GM19468 (cell line): ENCODE measurements around the gene PM20D1.

Experiments
- ATAC-seq: cut with Tn5 transposase; IDR thresholded peaks from one replicate; pipeline ENCODE4 v1.9.1; 2021; ENCODE audit warnings: mild to moderate bottlenecking, moderate library complexity, moderate number of reproducible peaks; ENCODE audit not compliant: unreplicated experiment; ENCODE audit errors: extremely low read depth

The PM20D1 gene

DNA sequence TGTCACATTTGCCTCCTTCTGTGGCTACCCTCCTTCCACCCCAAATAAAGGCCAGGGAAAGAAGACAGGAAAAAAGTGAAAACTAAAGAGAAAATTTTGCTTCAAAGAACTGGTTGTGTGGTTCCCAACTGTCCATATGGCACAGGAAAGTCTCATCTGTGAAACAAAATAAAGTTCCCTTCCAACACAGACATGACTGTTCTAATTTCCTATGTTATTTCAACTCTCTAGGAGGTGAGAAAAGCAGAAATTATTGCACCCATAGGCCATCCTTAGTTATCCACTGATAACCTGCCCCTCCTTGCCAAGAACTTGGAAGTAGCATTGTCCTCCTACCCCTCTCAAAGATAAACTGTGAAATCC is 66.5 kb downstream of the PM20D1 start:
- ATAC-seq = no peak

DNA sequence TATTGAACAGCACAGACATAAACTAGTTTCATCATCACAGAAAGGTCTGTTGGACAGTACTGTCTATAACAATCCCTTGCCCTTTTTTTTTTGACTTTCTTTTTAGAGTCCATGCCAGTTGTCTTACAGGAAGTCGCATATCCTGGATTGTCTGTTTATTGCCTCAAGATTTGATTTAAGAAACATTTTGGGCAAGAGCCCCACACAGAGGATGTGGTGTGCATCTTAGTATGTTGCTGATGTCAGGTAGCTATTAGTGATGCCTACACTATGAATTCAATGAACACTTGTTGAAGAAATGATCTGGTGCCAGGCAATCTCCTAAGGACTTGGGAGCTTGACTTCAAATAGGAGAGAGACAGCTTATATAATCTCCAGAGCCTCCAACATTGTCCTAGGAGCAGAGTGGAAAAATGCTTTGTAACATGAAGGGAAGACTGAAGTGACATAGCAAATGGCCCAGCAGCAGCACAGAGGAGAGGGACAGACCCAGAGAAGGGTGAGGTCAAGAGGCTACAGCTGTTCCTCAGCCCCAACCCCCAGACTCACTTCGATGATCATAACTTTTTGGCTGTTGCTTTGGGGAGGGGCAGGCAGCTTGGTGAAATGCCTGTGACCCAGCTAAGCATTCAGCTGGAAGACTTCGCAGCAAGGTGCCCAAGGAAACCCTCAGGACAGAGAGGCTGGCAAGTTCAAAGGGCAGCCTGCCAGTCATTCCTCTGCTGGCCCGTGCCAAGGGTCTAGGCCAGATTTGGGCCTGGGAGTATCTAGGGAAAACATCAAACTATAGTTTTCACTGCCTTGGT is 67.1 kb downstream of the PM20D1 start:
- no peak for ATAC-seq

DNA sequence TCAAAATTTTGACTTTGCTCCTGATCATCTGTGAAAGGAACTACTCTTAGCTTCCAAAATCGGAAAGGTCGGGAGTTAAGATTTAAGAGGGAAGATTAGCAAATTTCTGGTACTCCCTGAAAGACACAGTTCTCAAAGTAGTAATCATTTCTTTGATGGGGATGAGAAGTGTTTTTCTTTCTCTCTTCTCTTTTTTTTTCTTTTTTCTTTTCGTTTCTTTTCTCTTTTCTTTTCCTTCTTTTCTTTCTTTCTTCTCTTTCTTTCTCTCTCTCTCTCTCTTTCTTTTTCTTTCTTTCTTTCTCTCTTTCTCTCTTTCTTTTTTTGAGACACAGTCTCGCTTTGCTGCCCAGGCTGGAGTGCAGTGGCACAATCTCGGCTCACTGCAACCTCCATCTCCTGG is 69.6 kb downstream of the PM20D1 start:
- no peak for ATAC-seq
